GM19239 (cell line): ENCODE results near the gene GMIP.

ENCODE experiments used
- DNase-seq: peaks from one replicate; pipeline ENCODE4 v3.0.0; 2011; ENCODE audit warnings: low spot score; ENCODE audit not compliant: insufficient read length
- FAIRE-seq: peaks from 2 replicates; lab custom pipeline; 2011; peaks lifted over from hg19 to GRCh38; lab: Jason Lieb, UNC

GMIP gene

DNA sequence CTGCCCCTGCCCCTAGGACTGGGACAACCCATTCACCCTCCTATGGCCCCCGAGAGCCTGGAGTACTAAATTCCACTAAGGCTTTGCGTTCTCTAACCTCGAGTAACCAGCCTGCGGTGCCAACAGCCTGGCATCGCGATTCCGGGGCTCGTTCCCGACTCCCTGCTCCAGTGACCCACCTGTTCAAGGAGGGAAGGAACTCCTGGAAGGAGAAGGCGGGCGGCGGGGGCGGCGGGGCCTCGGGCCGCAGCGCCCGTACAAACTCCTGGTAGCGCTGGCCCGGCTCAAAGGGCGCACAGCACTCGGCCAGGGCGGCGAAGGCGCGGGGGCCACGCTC, 6.3 kb downstream of the GMIP start:
- no peak for DNase-seq
- FAIRE-seq = no peak

DNA sequence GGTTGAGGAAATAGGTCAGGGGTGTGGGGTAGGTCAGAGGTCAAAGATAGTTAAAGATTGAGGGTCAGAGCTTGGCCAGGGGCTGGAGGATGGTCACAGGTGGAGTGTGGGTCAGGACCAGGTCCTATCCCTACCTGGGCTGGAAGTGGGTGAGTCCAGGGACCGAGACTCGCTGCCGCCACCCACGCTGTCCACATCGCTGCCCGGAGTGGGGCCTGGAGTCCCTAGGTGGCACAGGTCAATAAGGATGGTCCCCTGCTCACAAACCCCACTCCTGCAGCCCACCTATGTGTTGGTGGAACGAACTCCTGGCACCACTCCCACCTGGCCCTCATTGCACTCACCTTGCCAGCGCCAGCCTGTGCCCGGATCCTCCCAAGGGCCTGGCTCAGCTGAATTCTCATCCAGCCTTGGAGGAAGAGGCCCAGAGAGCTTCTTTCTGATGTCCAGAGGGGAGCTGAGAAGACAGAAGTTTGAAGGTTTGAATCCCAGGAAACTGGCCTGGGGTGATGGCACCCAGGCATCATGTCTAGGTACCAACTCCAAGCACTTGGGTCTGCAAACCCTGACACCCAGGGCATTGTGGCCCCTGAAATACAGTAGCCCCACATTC, 6.8 kb downstream of the GMIP start:
- DNase-seq = no peak
- no peak for FAIRE-seq

DNA sequence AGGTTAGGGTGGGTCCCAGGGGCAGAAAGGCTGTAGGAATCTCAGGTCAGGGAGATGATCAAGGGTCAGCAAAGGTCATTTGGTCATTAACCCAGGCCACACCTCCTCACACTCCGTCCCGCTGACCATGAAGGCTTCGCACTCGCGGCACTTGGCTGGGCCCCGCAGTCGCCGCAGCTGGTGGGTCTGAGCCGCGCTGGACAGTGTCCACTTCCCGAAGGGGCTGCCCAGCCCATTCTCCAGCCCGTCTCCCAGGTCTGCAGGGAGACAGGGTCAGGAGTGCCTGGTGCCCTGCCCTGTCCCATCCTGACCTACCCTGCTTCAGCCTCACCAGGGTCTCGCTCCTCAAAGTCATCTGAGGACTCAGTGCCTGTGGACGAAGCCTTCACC, 8.1 kb downstream of the GMIP start:
- FAIRE-seq (no peak), DNase-seq (no peak)

DNA sequence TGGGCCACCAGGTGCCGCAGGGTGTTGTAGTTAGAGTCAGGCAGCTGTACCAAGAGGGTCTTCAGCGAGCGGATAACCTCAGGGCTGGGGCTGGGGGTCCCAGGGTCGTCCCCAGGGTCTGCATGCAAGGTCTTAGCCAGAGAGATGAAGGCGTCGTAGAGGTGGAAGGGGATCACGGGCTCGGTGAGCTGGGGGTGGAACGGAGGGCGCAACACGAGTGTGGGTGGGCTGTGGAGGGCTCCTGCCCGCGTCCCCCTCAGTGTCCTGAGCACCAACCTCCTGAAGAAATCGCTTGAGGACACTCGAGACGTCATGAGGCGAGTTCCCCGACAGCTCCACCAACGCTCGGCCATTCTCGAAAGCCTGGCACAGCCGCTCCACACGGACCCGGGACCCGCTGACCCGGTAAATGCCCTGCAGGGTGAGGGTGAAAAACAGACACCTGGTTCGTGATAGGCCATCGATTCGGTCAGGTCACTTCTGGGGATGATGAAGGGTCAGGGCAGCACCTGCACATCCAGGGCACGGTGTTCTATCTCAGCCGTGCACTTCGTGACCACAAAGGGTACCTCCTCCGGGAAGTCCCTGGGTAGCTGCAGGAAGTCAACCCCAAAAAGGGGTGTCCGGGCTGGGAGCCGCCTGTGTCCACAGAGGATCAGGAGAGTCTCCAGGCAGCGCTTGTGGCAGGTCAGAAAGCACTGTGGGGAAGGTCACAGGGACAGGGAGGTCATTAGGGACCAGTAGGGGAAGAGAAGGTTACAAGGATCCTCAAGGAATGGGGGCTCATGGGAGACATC, 8.7 kb downstream of the GMIP start:
- FAIRE-seq (no peak), DNase-seq (no peak)

DNA sequence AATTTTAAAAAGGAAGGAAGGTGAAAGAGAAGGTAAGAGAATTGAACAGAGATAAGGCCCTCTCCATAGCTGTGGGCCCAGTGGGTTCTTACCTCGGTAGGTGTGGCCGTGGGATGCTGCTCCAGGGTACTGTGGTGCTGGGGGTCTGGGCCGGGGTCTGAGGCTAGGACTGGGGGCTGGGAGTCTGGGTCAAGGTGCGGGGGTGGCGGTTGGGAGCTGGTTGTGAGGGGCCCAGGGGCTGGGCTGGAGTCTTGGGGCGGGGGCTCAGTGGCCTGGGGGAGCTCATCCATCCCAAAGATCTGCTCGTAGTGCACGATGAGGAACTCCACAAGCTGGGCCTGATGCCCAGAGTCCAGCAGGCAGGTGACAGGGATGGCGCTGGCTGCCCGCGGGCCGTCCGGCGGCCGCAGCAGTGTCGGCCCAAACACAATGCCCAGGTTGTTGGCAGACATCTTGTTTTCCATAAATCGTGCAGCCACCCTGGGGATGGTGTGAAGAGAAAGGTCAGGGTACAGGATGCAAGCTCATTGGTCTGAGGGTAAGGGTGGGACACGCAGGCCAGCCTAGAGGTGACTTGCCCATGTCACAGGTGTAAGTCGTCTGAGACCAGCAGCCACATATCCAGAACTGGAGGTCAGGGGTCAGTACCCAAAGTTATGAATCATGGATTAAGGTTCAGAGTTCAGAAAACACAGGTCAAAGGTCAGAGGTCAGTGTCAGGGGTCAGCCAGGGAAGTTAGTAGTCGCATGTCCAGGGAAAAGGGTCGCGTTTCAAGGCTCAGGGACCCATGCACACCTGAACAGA, 9.5 kb downstream of the GMIP start:
- FAIRE-seq (no peak), DNase-seq (no peak)

DNA sequence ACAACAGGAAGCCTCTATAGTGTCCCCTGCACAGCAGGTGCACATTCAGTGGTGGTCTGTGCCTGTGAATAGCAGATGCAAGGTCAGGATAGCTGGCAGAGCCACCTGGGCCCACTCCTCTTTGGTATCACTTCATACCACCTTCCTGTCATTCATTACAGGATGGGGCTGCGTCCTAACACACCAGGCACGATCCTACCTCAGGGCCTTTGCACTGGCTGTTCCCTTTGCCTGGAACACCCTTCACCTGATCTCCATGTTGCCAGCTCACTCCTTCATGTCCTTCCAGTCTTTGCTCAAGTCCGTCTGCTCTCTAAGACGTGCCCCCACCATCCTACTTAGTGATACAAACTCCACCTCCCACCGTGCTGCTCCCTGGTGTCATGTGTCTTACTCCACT, 10.8 kb downstream of the GMIP start:
- FAIRE-seq = no peak
- DNase-seq = no peak

DNA sequence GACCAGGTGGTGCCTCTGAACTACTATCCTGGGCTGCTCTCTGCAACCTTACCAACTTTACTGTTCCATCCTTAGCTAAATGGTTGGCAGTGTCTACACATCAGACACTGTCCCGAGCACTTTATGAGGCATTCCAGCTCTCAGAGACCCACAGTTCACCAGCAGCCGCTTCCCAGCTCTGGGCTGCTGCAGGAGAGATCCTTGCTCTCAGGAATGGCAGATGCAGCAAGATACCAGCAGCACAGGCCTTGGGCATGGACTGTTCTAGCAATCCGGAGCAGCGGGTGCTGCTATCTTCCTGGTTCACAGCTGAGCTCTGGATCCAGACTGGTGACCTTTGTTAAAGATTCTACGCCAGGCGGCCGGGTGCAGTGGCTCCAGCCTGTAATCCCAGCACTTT, 12.1 kb downstream of the GMIP start:
- no peak for DNase-seq
- no peak for FAIRE-seq

DNA sequence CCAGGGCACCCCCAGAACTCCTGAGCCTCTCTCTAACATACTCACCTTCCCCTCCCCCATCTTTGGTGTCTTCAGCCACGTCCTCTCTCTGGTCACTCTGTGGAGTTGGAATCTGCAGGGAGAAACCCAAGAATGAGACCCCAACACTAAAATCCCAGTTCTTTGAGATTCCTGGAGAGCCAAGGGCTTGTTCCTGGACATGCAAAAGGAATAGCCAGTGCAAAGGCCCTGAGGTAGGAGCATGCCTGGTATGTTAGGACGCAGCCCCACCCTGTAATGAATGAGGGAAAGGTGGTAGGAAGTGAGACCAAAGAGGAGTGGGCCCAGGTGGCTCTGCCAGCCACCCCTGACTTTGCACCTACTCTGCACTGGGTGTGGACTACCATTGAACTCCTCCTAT, 13.0 kb downstream of the GMIP start:
- DNase-seq (no peak), FAIRE-seq (no peak)

DNA sequence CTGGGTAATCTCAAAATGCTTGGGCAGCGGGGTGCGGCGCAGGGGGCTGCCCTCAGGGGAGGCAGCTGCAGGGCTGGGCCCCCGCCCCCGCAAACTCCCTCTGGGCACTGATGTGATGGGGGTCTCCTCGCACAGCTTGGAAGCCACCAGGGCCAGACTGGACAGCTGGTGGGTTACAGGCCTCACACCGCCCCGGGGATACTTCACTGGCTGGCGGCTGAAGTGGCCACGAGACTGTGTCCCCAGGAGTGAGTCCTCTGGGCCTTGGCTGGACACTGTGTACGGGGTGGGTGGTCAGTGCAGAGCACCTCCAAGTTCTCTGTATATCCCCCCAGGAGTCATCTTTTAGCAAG, 13.4 kb downstream of the GMIP start:
- DNase-seq (no peak), FAIRE-seq (no peak)

DNA sequence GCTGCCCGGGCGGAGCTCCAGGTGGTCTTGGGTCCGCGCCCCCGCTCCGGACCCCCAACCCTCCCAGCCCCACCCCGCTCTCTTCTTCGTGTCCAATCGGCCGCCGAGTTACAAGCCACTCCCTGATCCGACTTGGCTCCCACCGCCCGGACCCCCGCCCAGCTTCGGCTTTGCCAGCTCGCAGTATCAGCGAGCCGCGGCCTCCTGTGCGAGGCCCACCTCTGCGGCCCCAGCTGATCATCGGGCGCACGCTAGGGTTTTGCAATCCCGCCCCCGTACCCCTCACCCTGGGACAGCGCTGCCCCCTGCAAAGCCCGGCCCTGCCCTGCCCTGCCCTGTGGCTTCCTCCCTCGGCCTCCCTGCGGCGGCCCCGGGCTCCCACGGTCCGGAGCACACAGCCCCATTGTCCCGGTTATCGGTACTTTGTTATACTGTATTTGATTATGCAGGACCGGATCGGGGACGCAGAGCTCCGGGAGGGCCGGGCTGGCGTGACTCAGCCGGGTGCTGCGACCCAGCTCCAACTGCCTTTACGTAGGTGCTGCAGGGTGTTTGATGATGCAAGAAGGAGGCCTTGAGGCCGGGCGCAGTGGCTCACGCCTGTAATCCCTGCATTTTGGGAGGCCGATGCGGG, 14.8 kb downstream of the GMIP start:
- no peak for DNase-seq
- no peak for FAIRE-seq

DNA sequence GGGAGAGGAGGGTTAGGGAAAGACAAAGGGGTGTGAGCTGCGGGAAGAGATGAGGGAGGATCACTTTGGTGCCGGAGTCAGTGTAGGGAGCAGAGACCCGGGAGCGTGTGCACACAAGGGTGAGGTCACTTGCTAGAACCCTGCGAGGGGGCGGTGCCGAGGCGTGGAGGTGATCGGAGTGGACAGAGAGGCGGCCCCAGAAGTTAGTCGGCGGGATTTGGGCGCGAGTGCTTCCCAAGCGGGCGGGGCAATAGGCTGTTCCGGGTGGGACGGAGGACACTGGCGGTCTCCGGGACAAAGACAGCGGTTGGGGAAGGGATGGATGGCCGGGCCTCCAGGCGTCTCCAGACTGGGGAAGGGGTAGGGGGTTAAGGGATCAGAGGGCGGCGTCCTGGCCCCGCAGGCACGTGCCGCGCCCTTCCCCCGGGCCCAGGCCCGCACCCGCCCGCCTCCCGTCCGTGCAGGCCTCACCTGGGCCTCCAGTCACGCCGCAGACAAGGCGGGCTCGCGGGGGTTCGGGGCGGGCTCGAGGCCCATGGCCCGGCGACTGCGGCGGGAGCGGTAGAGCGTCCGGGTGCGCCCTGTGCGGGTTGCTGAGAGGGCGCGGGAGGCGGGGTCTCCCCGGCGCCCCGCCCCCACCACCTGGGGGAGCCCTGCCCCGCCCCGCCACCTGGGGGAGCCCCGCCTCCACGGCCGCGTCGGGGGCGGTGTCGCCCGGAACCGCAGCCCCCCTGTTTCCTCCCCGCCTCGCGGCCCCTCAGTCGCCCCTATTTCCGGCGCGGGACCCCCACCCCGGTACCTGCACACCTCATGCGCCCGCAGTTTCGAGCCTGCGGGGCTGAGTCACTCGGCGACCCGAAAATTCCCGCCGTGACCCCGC, 15.6 kb downstream of the GMIP start, which contains the start of gene LPAR2:
Gene LPAR2, minus strand, starts transcription at position 600 of the 880 bp plus-strand sequence. CDS start 945 bp downstream, outside the sequence.
- DNase-seq (peak; percentile 93), FAIRE-seq (peak; percentile 60)

DNA sequence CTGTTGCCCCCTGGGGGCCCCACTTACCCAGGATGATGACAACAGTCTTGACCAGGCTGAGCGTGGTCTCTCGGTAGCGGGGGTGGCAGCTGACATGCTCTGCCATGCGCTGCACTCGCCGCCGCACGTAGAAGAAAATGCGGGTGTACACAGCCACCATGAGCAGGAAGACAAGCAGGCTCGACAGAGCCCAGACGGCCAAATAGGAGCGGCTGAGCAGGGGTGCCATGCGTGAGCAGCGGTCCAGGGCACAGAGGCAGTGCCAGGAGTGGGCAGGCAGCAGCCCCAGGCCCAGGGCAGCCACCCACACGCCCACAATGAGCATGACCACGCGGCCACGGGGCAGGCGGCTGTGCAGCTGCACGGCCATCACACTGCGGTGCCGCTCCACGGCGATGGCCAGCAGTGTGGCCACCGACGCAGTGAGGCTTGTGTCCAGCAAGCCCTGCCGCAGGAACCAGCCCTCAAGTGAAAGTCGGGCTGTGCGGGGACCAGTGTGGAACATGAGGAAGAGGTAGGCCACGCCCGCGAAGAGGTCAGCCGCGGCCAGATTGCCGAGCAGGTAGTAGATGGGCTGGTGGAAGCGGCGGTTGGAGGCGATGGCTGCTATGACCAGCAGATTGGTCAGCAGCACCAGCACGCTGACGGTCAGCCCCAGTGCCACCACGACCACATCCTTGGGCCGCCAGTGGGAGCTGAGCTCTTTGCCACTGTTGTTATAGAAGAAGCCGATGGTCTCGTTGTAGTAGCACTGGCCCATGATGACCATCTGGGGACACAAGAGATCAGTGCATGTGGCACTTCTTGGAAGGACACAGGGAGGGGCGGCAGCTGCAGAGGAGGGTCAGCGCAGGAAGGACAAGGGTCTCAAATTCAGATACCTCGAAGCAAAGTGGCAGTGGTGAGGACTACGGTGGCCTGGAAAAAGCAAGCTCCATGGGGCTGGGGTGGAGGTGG, 16.7 kb downstream of the GMIP start:
- FAIRE-seq = no peak
- no peak for DNase-seq

DNA sequence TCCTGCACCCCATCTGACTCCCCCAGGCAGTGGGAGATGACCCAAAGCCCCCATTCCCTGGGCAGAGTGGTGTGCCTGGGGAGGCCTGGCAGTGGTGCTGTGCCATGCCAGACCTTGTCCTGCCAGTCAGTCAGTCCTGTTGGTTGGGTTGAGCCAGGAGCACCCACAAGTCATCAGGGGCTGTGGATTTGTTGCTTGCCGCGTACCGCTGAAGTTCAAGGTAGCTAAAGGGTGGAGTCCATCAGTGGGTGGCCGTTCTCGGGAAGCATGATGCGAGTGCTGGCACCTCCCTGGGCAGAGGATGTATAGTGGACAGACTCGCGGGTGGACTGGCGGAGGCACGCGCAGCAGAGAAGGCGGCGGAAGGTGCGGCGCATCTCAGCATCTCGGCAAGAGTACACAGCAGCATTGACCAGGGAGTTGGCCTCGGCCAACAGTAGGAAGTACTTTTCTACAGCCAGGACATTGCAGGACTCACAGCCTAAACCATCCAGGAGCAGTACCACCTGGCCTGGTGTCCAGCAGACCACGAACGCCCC, 19.4 kb downstream of the GMIP start:
- FAIRE-seq (no peak), DNase-seq (no peak)

DNA sequence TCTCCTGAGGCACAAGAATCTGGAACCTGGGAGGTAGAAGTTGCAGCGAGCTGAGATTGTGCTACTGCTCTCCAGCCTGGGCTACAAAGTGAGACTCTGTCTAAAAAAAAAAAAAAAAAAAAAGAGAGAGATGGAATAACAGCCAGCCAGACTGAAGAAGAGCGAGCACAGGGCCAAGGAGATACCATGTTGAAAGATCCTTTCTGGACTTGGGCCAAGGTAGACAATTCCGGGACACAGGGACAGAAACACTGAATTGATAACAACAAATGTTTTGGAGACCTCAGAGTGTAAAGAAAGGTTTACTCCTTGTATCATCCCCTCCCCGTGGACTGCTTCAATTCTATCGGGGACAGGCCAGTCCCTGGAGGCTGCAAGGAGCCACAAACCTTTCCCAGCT, 20.1 kb downstream of the GMIP start:
- no peak for FAIRE-seq

DNA sequence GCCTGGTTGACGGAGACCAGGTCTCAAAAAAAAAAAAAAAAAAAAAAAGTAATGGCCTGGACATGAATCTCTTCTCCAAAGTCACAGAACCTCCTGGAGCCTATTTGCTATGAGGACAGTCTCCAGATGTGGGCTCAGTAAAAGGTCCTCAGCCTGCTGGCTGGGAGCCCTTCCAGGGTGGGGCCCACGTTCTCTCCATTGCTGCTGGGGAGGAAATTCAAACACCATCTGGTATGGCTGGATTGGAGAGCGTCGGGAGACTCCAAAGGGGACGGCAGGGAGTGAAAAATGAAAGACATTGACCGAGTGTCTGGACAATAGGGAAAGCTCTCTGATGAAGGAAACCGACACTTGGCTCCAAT, 23.6 kb downstream of the GMIP start:
- DNase-seq (no peak), FAIRE-seq (no peak)

More for the DNA sequence above, 20.1 kb downstream of the GMIP start:
- DNase-seq = no peak

DNA sequence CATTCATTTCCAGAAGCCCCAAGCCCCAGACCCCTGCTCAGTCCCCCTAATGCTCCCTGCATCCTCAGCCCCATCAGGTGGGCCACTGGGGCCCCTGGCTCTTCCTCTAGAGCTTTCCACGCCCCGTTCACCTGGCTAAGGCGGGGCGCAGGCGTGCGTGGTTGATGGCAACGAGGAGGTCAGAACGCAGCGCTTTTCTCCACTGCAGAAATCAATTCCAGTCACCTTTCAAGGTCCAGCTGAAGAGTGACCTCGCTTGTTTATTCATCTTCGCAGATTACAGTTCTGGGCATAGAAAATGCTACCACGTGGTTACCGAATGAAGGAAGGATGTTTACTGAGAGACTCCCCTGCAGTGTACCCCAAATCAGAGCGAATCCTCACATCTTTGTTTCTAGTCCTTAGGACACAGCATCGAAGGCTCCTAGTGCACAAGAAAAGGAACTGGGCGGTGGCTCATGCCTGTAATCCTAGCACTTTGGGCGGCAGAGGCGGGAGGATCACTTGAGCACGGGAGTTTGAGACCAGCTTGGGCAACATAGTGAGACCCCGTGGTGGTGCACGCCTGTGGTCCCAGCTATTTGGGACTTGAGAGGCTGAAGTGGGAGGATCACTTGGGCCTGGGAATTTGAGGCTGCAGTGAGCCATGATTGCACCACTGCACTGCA, 24.1 kb downstream of the GMIP start:
- DNase-seq (no peak), FAIRE-seq (no peak)

DNA sequence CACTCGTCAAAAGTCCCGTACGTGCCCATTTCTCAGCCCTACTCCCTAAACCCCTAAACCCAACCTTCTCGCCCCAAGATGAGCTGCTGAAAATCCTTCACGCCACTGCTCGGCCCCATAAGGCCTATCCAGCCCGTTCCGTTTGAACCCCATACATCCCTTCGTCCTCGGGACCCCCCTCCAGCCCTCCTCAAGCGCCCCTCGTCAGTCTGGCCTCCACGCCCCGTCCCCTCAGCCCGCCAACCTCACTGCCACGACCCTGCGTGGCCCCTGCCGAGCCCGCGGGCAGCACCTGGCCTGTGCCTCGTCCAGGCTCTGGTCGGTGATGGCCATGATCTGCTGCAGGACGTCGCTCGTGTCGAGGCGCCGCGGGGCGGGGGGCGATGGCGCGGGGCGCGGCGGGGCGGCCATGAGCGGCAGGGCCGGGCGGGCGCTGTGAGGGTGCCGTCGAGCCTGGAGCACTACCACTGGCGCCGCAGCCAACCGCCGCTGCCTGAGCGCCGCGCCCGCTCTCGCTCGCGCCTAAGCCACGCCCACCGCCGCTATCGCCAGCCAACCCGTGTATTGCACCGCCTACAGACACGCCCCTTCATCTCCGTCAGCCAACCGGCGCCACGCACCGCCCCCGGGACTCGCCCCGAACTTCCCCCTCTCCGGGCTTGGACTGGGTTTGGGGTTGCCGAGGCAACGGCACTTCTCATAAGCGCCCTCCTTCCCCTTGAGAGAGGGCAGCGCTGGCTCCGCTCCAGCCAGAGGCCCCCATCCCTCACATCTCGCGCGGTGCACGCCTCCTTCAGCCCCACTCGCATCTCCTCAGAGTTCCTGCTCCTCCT, 25.0 kb downstream of the GMIP start, which contains the start of gene PBX4:
Gene PBX4, minus strand, starts transcription at position 469 of the 833 bp plus-strand sequence. Its CDS starts 58 bp downstream, at position 411.
- peak; percentile 92 for DNase-seq
- peak; percentile 77 for FAIRE-seq
